ENCODE results near the gene CA7.

CA7 gene

DNA sequence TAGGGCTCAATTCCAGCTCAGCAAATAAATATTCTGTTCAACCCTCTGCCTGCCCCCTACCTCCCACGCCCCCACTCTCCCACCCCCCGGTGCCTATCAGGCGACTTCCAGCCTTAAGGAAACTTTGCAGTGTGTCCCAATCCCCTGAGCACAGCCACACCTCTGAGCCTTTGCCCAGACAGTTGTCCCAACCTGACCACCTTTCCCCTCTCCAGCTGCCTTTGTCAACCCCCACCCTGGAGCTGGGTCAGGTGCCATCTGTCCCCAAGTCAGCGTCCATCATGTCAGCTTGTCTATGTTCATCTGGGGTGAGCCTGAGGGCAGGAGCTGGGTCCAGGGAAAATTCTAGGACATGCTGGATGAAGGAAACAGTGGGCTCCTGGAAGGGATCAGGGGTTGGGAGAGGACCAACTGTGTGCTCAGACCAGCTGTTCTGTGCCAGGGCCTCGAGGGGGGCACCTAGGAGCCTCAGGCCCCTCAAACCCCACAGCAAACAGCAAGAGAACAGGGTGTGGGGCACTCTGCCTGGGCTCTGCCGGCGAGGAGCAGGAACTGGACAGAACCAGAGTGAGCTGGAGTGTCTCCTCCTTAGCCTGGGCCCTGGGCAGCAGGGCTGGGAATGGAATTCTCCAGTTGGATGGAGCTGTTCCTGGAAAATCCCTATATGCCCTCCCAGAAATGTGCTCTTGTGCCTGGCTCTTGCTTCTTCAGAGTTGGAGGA is 56.7 kb downstream of the CA7 start:
- Histone ChIP-seq H3K27ac (ENCODE audit: low read length) (no peak overlapping the region), H3K9me3 (ENCODE audit: insufficient read depth, low read depth, low read length) (no peaks in the 10 kb centered on the region), H3K4me1 (ENCODE audit: insufficient read depth, low read length) (peaks cover 4% of the 10 kb centered on the region; the same call in 1 of the 2 replicates), H3K27me3 (ENCODE audit: insufficient read depth, low read length) (no peaks in the 10 kb centered on the region), H3K36me3 (ENCODE audit: insufficient read depth, low read depth, low read length) (no peaks in the 10 kb centered on the region), H3K9ac (ENCODE audit: low read depth, low read length) (no peak overlapping the region), H3K4me3 (ENCODE audit: low read length) (no peak overlapping the region)

DNA sequence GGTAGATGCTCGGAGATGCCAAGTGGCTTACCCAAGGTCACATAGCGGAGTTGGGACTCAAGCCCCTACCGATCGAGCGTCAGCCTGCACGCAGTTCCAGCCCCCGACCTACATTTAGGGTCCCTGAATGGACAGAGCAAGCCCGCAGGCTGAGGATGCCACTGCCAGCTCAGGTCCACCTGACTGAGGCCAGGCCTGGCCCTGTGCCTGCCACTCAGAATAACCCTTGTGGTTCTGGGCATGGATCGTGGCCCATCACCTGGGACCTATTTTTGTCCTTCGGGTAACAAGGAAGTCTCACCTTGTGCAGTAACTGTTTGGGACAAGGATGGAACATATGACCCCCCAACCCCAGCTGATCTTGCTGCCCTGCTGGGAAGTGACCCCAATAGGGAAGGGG is 57.4 kb downstream of the CA7 start:
- Histone ChIP-seq H3K9ac (ENCODE audit: low read depth, low read length) (no peak overlapping the region), H3K4me1 (ENCODE audit: insufficient read depth, low read length) (peaks cover 4% of the 10 kb centered on the region; the same call in 1 of the 2 replicates), H3K27me3 (ENCODE audit: insufficient read depth, low read length) (no peaks in the 10 kb centered on the region), H3K4me3 (ENCODE audit: low read length) (no peak overlapping the region), H3K36me3 (ENCODE audit: insufficient read depth, low read depth, low read length) (no peaks in the 10 kb centered on the region), H3K27ac (ENCODE audit: low read length) (no peak overlapping the region), H3K9me3 (ENCODE audit: insufficient read depth, low read depth, low read length) (no peaks in the 10 kb centered on the region)

DNA sequence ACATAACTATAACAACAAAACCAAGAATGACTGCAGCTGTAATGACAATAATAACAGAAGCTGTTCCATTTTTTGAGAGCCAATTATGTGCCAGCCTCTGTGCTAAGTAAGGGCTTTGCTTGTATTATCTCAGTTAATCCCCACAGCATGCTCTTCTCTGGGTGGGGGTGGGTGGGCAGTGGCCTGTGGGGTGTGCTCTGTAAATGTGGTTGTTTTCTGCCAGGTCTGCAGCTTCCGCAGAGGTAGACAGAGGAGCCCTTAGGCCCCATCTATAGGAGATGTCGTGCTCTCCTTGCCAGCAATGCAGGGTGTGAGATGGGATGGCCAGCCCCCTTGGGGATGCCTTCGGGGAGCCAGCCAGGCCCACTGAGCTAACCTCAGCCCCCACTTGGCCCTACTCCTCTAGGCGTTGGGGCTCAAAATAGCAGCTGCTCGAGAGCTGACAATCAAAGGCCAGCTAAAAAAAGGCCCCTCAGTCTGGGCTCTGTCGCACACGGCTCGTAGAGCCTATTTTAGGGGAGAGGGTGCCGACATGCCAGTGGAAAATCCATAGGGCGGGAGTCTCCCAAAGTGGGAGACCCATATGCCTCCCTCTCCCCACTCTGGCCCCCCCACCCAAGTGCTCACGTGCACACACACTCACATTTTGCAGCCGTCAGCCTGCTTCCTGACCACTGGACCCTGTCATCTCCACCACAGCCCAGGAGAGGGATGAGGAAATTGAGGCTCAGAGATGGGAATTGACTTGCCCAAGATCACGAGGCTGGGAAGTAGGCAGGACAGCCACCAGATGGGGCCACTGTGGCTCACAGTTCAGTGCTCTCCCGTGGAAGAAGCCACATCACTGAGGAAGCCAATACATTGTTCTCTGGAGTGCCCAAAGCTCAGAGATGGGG is 58.7 kb downstream of the CA7 start:
- Histone ChIP-seq H3K9ac (ENCODE audit: low read depth, low read length) (no peak overlapping the region), H3K4me1 (ENCODE audit: insufficient read depth, low read length) (peaks cover 4% of the 10 kb centered on the region; the same call in 1 of the 2 replicates)

More for the DNA sequence above, 58.7 kb downstream of the CA7 start:
- Histone ChIP-seq H3K4me3 (ENCODE audit: low read length) (no peak overlapping the region), H3K27ac (ENCODE audit: low read length) (no peak overlapping the region), H3K36me3 (ENCODE audit: insufficient read depth, low read depth, low read length) (no peaks in the 10 kb centered on the region), H3K9me3 (ENCODE audit: insufficient read depth, low read depth, low read length) (no peaks in the 10 kb centered on the region), H3K27me3 (ENCODE audit: insufficient read depth, low read length) (no peaks in the 10 kb centered on the region)

All from iPS-20b (cell line).